Testis (tissue), 3 donors: ENCODE measurements around the gene MYL7. TPM values are rescaled to one million over a fixed set of nuclear protein-coding genes. Genes with fewer than 3 reads are reported as not detected.
"Not testable (repeated sequence)": the region's sequence is repeated elsewhere in the genome, so short reads cannot be mapped to it uniquely, and the experiment has no call there.

Experiments
- DNase-seq: peaks from one replicate; pipeline ENCODE4 v3.0.0-alpha.2; 2019
- H3K27ac ChIP-seq, 2 donors: fragments of 200-600 bp; sonication (generic); one replicate each; pipeline ENCODE4 v1.5.1; 2019
- H3K27me3 ChIP-seq: fragments of 200-600 bp; sonication (generic); one replicate; pipeline ENCODE4 v1.5.1; 2019
- H3K36me3 ChIP-seq: fragments of 200-600 bp; sonication (generic); one replicate; pipeline ENCODE4 v1.5.1; 2017; ENCODE audit warnings: low read depth; ENCODE audit errors: missing control alignments
- H3K4me1 ChIP-seq: fragments of 200-600 bp; sonication (generic); one replicate; pipeline ENCODE4 v1.5.1; 2019
- H3K4me3 ChIP-seq, 2 donors: fragments of 200-600 bp; sonication (generic); one replicate each; pipeline ENCODE4 v1.5.1; 2017 to 2019
- H3K9me3 ChIP-seq: fragments of 200-600 bp; sonication (generic); one replicate; pipeline ENCODE4 v1.5.1; 2017
- POLR2A ChIP-seq: fragments of 450-650 bp; IDR thresholded peaks from one replicate; pipeline ENCODE4 v1.6.1; 2017; ENCODE audit warnings: antibody characterized with exemption, mild to moderate bottlenecking, moderate library complexity
- WGBS, 2 donors: methylation state at CpG; one replicate each; pipeline ENCODE4 v1.1.5; 2018; 5-methylcytosine and 5-hydroxymethylcytosine counted together
- intact Hi-C: fragments of 100-400 bp; cut with DNase I; formaldehyde crosslinking; loops from one replicate; pipeline ENCODE4 v1.15.1; 2023; ENCODE audit warnings: low total_unique reads
- polyA plus RNA-seq: library from polyadenylated mRNA; stranded (reverse); fragments of 350-450 nt; fragmentation: Illumina TruSeq; extraction: RNeasy Lipid Tissue Mini Kit (QIAGEN cat#74804); gene quantifications from one replicate; pipeline ENCODE4 v1.2.3, GENCODE V29; 2014; ENCODE audit warnings: low read depth, low replicate concordance; ENCODE audit not compliant: insufficient read depth
- total RNA-seq, 2 donors: library from RNA; depleted of rRNA; stranded (reverse); fragments of >200 nt; gene quantifications; one replicate each; pipeline ENCODE4 v1.2.3, GENCODE V29; 2016
- TF ChIP-seq, protein P1 (sequence below), 3 experiments: fragments of 450-650 bp in 2 of 3; fragments of 200-600 bp in 1 of 3; sonication (generic) in 1 of 3; IDR thresholded peaks; one replicate each; pipeline ENCODE4 v1.5.1; 2016 to 2019; ENCODE audit warnings: antibody characterized with exemption in 3 of 3, mild to moderate bottlenecking in 2 of 3, moderate library complexity in 1 of 3

The MYL7 gene
- total and polyA plus RNA-seq, 3 donors from 2014 or later: 1.5 to 1.7 TPM; not detected in 1

DNA sequence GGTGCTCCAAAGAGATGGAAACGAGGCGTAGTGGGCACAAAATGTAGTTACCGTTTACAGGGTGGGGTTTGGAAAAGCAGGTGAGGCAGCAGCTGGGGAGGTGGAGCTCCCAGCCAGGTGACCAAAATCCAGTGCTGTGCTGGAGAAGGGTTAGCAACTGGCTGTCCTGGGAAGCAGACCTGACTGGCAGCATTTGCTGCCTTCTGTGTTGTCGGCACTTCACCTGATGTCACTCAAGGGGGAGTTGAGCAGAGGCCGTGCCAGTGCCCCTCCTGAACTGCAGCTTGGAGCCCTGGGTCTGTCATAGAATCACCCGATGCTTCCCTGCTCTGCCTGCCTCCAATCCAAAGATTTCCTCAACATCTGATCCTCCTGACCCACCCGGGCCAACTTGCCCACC lies 35.4 kb upstream of the MYL7 start:
- no peak overlapping the region for H3K4me3 ChIP-seq
- intact Hi-C loops: no loop called here
- no peaks in the 10 kb centered on the region for H3K36me3 ChIP-seq
- no peaks in the 10 kb centered on the region for H3K9me3 ChIP-seq
- no peak for DNase-seq
- no peak overlapping the region for H3K27ac ChIP-seq
- TF ChIP-seq, protein P1, sequence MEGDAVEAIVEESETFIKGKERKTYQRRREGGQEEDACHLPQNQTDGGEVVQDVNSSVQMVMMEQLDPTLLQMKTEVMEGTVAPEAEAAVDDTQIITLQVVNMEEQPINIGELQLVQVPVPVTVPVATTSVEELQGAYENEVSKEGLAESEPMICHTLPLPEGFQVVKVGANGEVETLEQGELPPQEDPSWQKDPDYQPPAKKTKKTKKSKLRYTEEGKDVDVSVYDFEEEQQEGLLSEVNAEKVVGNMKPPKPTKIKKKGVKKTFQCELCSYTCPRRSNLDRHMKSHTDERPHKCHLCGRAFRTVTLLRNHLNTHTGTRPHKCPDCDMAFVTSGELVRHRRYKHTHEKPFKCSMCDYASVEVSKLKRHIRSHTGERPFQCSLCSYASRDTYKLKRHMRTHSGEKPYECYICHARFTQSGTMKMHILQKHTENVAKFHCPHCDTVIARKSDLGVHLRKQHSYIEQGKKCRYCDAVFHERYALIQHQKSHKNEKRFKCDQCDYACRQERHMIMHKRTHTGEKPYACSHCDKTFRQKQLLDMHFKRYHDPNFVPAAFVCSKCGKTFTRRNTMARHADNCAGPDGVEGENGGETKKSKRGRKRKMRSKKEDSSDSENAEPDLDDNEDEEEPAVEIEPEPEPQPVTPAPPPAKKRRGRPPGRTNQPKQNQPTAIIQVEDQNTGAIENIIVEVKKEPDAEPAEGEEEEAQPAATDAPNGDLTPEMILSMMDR (IDR thresholded peaks at IDR 0.05): no peak
- no peak for TF ChIP-seq POLR2A
- no peaks in the 10 kb centered on the region for H3K4me1 ChIP-seq
- 72 to 85% methylated on average over 6 to 7 of the region's 7 CpGs for WGBS, 2 donors
- no peaks in the 10 kb centered on the region for H3K27me3 ChIP-seq

DNA sequence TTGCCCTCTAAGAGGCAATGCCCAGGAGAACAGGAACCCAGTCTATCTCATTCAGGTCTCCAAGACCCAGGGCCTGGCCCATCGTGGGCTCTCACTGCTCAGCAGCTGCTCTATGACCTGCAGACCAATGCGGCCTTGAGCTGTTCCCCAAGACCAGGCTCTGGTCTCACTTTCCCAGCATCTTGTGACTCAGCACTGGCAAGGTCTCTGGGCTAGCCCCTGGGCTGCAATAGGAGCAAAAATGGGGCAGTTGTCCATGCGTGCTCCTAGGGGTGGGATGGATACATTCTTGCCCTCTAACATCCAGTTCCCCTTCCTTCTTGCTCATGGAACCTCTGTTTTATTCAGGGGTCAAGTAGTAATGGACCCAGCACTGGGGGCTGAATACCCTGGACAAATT lies 34.6 kb upstream of the MYL7 start:
- DNase-seq: peak; percentile 4
- Histone ChIP-seq H3K36me3 (no peaks in the 10 kb centered on the region), H3K4me3 (no peak overlapping the region), H3K27ac (no peak overlapping the region), H3K4me1 (no peaks in the 10 kb centered on the region), H3K9me3 (no peaks in the 10 kb centered on the region), H3K27me3 (no peaks in the 10 kb centered on the region)
- intact Hi-C loops: no loop called here
- 76 to 100% methylated on average over 2 to 3 of the region's 3 CpGs for WGBS, 2 donors
- TF ChIP-seq, protein P1 (IDR thresholded peaks at IDR 0.05): no peak
- TF ChIP-seq POLR2A: no peak

DNA sequence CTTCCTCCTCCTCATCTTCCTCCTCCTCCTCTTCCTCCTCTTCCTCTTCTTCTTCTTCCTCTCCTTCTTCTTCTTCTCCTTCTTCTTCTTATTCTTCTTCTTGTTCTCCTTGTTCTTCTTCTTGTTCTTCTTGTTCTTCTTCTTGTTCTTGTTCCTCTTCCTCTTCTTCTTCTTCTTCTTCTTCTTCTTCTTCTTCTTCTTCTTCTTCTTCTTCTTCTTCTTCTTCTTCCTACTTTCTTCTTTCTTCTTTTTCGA lies 33.5 kb upstream of the MYL7 start:
- intact Hi-C loops, DNase-seq, H3K4me3 ChIP-seq: not testable (repeated sequence)

DNA sequence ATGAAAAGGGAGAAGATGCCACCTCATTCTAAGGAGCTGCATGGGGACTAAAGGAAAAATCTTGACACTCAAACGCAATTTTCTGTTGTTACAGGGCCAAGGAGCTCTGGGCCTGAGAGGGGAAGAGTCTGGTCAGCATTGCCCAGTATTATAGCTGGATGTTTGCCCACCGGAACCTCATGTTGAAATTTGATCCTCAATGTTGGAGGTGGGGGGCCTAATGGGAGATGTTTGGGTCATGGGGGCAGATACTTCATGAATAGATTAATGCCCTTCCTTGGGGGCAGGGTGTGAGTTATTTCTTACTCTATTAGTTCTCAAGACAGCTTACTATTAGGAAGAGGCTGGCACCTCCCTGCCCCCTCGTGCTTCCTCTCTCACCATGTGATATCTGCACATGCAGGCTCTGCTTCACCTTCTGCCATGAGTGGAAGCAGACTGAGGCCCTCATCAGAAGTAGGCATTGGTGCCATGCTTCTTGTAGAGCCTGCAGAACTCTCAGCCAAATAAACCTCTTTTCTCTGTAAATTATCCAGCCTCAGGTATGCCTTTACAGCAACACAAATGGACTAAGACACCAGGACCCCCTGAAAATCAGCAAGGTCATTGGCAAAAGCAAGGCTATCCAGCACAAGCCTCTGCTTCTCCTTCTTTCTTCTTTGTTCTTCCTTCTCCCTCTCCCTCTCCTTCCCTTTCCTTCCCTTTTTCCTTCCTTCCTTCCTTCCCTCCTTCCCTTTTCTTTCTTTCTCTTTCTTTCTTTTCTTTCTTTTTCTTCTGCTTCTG lies 33.0 kb upstream of the MYL7 start:
- Histone ChIP-seq H3K4me1 (no peaks in the 10 kb centered on the region), H3K27me3 (no peaks in the 10 kb centered on the region), H3K36me3 (no peaks in the 10 kb centered on the region), H3K9me3 (no peaks in the 10 kb centered on the region), H3K4me3 (no peak overlapping the region), H3K27ac (no peak overlapping the region)
- TF ChIP-seq, protein P1 (IDR thresholded peaks at IDR 0.05): no peak
- TF ChIP-seq POLR2A: no peak
- intact Hi-C loops: no loop called here
- 60 to 66% methylated on average over 3 of the region's 3 CpGs for WGBS, 2 donors
- DNase-seq: no peak

More for the DNA sequence above, 33.5 kb upstream of the MYL7 start:
- not testable (repeated sequence) for H3K4me1 ChIP-seq, H3K36me3 ChIP-seq, H3K27ac ChIP-seq, H3K9me3 ChIP-seq, H3K27me3 ChIP-seq
- WGBS, 2 donors: 75 to 95% methylated on average over 1 of the region's 1 CpG

DNA sequence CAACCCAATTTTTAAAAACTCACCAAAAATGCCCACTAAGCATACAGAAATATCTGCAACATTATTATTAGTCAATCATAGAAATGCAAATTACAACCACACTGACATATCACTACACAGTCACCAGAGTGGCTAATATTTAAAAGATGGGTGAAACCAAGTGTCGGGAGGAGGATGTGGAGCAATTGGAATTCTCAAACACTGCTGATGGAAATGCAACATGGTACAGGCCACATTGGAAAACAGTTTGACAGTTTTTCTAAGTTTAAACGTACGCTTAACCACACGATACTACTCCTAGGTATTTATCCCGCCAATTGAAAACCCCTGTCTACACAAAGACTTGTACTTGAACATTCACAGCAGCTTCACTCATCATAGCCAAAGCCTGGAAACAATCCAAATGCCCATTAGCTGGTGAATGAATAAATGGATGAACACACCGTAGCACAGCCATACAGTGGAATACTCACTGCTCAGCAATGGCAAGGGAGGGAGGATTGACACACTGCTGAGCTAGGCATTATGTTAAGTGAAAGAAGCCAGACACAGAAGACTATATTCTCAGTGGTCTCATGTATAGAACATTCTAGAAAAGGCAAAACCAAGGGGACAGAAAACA lies 31.8 kb upstream of the MYL7 start:
- no peaks in the 10 kb centered on the region for H3K9me3 ChIP-seq
- intact Hi-C loops: no loop called here
- no peak for DNase-seq
- H3K36me3 ChIP-seq: no peaks in the 10 kb centered on the region
- WGBS, 2 donors: 89 to 93% methylated on average over 6 of the region's 6 CpGs
- TF ChIP-seq, protein P1 (IDR thresholded peaks at IDR 0.05): no peak
- H3K27me3 ChIP-seq: no peaks in the 10 kb centered on the region
- no peaks in the 10 kb centered on the region for H3K4me1 ChIP-seq
- no peak overlapping the region for H3K4me3 ChIP-seq
- no peak overlapping the region for H3K27ac ChIP-seq
